T-helper 9 cell (primary cell): ENCODE data around the gene DYNLT1.
"Not testable (repeated sequence)": the region's sequence is repeated elsewhere in the genome, so short reads cannot be mapped to it uniquely, and the experiment has no call there.

Experiments
- DNase-seq: peaks from one replicate; pipeline ENCODE4 v3.0.0-alpha.2; 2020

DYNLT1 gene

DNA sequence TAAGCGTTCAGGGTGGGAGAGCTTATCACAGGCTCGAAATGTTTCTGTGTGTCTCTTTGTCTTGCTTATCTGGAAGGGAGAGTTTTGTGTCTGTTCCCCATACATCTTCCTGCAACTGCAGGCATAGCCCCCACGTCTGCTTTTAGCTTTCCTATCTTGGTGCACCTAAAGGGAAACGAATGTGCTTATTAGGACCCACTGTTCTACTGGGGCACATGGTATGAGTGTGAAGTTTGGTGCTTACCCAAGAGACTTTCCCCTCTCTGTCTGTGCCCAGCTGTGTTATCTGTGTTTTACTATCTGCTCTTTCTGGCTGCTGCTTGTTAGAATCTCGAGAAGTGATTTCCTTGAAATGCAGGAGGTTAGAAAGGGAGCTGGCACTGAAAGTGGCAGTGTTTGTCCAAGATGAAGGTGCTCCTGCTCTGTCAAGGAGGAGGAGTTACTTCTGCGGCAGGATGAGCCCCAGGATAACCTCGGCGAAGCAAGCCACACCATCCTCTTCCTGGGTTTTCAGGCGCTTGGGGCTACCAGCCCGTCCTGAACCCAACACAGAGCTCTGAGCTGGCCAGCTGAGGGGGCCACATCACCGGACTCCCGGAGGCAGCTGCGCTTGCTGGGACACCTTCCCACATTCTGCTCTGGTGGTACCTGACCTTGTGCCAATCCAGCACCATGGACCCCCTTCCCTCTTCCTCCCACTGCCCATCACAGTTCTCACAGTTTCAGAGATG is 23.4 kb downstream of the DYNLT1 start:
- no peak for DNase-seq

DNA sequence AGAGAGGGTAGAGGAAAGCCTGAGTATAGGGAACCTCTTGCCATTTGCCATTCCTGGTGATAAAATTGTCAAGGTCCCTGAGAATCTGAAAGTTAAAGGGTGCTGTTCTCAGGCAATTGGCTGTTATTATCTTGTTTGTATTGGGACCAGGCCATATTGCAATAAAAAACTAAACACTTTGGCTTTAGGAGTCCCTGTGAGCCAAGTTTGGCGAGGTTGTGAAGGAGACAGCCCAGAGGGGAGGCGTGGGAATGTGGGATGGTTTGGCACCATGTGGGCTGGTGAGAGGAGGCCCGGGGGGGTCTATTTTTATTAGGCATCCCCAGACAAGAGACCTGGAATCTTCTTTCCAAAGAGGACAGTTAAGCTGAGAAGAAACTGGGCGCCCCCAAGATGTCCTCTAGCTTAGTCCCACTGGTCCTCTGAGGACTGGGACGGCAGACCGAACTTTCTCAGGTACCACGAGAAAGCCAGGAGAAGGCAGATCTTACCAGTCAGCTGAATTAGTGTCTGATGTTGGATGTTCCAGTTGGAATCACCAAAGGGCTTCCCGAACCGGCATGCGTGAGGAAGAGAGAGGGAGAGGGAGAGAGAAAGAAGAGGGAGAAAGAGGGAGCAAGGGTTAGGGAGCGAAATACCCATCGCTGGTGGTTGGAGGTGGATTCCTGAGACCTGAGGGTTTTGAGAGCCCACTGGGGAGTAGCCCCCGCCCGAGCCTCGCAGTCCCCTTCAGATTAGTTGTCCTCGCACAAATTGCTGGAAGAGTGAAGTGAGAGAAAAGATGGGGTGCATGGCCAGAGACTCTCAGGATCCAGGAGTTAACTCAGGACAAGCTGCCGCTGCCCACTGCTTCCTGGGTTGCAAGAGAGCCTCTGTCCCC is 24.4 kb downstream of the DYNLT1 start:
- no peak for DNase-seq

DNA sequence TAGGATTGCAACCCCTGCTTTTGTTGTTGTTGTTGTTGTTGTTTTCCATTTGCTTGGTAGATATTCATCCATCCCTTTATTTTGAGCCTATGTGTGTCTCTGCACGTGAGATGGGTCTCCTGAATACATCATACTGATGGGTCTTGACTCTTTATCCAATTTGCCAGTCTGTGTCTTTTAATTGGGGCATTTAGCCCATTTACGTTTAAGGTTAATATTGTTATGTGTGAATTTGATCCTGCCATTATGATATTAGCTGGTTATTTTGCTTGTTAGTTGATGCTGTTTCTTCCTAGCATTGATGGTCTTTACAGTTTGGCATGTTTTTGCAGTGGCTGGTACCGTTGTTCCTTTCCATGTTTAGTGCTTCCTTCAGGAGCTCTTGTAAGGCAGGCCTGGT is 26.3 kb downstream of the DYNLT1 start:
- not testable (repeated sequence) for DNase-seq

DNA sequence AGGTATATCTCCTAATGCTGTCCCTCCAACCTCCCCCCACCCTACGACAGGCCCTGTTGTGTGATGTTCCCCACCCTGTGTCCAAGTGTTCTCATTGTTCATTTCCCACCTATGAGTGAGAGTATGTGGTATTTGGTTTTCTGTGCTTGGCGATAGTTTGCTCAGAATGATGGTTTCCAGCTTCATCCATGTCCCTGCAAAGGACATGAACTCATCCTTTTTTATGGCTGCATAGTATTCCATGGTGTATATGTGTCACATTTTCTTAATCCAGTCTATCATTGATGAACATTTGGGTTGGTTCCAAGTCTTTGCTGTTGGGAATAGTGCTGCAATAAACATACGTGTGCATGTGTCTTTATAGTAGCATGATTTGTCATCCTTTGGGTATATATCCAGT is 29.9 kb downstream of the DYNLT1 start:
- not testable (repeated sequence) for DNase-seq

DNA sequence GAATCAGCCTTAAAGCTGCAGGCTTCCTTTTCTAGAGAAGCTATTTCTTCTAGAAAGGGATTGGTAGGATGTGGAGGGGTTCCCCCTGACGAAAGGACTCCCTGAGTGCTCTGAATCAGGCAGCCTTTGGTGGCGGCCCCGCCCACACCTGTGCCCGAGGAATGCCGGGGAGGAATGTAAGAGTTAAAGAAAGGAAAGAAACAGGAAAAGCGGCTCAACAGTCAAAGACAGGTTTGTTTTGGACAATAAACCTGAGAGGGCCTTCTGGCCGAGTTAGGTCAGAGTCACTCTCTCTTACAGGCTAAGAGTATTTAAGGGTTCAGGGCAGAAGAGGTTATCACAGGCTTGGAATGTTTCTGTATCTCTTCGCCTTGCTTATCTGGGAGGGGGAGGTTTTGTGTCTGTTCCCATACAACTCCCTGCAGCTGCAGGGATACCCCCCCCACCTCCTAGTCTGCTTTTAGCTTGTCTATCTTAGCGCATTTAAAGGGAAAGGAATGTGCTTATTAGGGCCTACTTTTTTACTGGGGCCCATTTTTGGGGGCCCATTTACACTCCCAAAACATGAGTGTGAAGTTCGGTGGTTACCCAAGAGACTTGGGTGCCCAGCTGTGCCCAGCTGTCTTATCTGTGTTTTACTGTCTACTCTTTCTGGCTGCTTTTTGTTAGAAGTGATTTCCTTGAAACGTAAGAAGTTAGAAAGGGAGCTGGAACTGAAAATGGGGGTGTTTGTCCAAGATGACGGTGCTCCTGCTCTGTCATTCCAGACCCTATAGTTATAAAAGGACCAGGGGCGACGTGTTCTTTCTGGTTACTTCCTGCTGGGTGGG is 32.8 kb downstream of the DYNLT1 start:
- no peak for DNase-seq

DNA sequence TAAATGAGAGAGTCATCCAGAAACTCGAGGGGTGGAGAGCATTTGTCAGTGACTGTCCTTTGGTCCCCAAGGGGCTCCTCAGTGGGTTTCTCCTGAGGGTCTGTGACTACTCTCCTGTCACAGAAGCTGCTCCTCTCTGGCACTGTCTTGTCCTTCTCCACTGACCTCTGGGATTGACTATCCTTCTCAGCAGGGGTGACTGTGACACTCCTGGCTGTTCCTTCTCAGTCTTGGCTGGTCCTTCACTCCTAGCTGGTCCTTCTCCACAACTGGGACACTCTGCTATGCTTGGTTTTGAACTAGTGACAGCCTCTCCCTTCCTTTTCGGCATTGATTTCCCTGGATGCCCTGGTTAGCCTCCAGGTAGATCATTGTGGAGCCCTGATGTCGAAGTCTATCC is 33.5 kb downstream of the DYNLT1 start:
- DNase-seq, result no peak

DNA sequence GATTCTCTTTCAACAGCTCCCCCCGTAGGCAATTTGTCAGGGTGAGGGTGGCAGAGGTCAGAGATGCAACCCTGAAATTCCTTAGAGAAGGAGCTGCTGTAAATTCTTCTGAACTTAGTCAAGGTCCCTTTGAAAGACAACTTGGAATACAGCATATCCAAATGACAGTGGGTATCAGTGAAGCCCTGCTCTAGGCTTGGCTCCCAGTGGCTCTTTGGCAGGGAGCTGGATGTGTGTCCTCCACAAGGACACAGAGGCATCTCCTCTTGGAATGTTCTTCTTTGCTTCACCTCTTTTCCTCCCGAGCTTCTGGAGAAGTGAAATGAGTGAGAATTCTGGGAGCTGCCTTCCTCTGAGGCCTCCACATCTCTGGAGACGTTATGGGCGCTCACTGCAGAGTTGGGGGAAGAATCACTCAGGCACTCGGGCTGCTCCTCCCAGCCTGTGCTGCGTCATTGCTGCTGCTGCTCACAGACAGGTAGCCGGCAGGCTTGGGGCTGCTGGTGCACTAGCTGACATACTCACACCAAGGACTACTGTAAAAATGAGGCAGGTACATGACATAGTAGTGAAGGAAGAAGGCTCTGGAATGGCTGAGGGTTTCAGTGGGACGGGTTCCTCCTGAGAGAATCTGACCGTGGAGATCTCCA is 34.1 kb downstream of the DYNLT1 start:
- DNase-seq, result no peak

DNA sequence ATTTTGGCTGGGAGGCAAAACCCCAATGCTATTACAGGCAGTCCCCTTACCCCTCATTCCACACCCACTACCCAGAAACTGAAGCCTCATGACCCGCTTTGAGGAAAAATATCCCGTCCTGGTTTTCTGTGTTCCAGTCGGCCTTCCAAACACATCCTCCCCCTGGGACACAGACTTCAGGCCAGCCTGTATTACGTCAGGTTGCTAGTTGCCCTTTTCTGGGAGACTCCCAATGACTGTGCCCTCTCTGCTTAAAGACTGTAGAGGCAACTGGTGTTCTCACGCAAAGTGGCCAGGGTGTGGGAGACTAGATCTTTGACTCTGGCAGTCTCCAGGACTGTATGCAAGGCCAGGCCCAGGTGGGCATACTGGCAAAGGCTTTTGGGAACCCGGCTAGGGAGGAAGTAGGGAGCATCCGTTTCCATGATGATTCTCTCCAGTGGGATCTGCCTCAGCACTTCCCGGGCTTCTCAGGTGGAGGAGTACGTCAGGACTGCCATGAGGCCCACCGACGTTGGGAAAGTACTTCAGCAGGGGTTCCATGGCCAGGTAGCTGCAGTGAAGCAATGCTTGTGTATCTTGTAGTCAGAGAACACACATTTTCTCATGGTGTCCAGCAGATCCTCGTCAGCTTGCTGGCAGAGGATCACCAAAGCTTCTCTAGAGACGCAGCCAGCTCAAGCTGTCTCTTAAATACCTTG is 34.9 kb downstream of the DYNLT1 start:
- no peak for DNase-seq

DNA sequence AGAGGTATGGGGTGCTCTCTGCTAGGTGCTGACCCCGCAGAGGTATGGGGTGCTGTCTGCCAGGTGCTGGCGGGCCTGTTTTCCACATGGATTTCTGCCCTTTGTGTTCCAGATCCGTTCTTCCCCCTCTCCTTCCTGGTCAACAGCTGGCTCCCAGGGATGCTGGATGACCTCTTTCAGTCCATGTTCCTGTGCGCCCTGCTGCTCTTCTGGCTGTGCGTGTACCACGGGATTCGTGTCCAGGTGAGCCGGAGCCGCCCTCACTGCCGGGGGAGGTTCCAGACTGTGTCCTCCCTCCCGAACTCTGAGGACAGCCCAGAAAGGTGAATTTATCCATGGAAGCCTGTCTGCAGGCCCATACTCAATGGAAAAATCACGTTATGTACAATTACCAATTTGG is 36.3 kb downstream of the DYNLT1 start:
- no peak for DNase-seq

DNA sequence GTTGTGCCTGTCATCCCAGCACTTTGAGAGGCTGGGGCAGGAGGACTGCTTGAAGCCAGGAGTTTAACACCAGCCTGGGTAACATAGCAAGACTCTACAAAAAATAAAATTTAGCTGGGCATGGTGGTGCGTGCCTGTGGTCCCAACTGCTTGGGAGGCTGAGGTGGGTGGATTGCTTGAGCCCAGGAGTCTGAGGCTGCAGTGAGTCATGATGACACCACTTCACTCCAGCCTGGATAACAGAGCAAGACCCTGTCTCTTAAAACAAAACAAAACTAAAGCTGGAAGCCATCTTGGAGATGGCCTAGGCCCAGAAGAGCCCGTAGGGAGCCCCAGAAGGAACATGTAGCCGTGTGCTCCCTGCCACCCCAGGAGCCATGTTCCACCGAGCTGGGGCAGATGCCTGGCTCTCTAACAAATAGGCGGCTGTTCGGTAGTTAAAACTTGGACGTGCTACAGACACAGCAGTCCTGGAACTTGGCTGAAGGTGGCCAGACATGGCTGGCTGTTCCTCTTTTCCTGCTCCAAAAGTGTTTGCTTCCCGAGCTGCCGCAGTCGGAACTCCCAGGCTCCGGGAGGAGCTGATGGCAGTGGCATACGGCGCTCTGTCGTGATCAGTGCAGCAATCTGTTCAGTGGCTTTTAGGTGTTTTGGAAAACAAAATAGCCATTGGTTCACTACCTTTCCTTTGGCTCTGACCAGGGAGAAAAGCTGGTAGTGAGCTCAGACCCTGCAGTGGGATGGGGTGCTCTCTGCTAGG is 37.0 kb downstream of the DYNLT1 start:
- no peak for DNase-seq

DNA sequence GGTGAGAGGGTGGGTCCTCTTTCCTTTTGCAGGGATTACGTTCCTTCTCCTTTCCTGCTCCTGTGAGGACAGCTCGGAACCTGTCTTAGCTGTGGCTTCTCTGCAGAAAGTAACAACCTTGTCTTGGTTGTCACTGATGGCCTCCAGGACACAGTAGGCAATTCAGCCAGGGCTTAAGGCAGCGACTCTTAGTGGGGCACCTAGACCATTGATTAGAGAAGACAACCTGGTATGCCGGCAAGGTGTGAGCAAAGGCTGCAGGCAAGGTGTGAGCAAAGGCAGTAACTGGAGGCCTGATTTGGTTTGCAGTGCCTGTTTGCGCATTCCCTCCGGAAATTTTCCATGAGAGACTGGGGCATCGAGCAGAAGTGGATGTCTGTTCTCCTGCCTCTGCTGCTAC is 37.6 kb downstream of the DYNLT1 start:
- no peak for DNase-seq

DNA sequence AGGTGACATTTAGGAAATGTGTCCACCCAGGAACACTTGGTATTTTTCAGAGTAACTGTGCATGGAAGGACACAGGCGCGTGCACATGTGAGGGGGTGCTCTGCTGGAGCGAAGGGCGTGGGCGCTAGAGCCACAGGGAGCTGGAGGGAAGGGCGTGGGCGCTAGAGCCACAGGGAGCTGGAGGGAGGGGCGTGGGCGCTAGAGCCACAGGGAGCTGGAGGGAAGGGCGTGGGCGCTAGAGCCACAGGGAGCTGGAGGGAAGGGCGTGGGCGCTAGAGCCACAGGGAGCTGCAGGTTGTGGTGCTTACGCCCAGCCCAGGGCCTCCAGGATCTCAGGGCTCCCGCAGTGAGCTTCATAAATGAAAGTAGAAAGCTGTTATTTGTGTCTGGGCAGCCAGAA is 38.5 kb downstream of the DYNLT1 start:
- DNase-seq, result not testable (repeated sequence)

DNA sequence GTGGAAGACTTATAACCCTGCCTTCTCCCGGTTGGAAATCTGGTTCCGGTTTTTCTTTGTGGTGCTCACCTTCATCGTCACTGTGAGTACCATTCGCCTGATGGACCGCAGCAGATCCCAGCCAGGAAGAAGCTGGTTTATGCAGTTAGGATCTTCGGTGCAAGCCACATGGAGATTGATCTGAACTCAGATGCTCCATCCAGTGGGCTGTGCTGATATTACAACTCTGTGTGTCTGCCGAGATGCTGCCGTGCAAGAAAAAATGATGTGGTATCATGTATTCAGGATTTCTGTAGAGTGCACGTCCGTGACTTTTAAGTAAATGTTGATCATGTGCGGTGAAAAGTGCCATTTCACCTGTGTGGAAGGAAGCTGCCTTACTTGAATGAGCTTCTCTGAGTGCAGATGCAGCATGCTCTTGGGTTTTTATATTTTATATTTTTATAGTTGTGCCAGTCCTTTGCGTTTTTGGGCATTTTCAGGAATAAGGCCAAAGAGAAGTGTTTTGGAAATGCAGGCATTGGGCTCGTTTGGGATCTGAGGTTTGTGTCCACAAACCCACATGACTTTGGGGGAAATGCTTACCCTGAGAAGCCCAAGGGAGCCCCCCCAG is 39.2 kb downstream of the DYNLT1 start:
- peak; percentile 34 for DNase-seq

DNA sequence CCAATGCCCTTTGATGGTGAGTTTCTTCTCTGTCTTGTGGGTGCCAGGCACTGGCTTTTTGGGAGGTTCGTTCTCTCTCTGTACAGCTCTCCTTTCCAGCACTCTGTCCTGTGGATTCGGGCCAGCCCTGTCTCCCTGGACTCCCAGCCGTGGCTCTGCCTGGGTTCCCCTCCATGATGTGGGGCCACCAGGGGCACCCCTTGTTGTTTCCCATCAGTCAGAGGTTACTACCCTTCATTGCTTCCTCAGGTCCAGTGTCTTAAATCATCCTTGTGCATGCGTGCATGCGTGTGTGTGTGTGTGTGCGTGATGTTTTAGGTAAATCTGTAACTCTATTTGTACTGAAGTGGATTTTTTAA is 40.5 kb downstream of the DYNLT1 start:
- DNase-seq, result no peak

DNA sequence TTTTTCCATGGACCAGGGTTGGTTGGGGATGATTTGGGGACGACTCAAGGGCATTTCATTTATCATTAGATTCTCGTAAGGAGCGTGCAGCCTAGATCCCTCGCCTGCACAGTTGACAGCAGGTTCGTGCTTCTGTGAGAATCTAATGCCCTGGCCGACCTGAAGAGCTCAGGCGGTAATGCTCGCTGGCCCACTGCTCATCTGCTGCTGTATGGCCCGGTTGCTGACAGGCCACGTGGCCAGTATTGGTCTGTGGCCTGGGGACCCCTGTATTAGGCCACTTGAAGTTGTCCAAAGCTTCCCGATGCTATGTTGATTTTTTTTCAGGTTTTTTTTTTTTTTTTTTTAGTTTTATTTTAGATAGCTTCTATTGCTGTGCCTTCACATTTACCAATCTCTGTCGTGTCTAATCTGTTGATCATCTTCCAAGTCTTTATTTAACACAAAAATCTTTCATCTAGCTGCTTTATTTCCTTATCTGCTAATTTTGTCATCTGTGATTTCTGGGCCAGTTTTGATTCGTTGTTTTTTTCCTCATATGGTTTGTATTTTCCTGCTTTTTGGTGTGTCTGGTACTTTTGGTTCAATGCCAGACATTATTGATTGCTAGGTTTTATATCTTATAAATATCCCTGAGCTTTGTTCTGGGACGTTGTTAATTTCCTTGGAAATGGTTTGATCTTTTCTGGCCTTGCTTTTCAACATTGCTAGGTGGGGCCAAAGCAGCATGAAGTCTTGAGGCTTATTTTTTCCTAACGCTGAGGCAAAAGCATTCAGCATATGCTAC is 41.1 kb downstream of the DYNLT1 start:
- DNase-seq, result no peak

DNA sequence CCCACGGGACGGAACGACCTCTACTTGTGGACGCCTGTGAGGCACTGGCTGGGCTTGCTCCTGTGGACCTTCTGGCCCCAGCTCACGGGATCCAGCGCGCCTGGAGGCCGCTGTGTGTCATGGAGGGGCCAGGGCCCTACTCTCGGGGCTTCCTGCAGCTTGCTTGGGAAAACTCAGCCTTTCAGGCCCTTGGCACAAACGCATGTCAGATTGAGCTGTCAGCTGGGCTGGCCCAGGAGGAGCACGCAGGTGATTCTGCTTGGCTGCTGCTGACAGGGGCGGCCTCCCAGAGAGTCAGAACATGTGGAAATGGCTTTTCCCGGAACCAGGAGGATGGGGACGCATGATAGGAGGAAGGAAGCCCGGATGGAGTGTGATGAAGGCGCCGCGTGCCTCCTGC is 44.9 kb downstream of the DYNLT1 start:
- no peak for DNase-seq

DNA sequence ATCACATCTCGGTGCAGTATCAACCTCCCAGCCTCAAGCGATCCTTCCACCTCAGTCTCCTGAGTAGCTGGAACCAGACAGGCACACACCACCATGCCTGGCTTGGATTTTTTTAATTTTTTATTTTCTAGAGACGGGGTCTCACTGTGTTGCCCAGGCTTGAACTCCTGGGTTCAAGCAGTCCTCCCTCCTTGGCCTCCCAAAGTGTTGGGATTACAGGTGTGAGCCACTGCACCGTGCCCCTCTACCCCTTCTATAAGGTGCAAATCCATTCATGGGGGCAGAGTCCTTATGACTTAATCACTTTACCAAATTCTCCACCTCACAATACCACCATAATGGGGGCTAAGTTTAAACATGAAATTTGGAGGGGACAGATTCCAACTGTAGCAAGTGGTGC is 47.0 kb downstream of the DYNLT1 start:
- DNase-seq, result no peak

DNA sequence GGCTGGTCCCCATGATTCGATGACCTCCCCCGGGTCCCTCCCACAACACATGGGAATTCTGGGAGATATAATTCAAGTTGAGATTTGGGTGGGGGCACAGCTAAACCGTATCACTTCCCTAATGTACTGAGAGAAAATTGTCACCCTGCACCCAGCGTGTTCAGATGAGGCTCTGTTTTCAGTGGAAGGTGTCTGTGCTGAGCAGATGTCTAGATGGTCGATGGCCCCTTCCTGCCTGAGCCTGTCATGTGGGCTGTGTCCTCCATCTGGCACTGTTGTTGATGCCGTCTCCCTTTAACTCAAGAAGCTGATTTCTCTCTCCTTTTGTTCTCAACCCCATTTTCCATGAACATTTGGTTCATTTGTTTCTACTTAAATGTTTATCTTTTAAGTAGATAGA is 47.7 kb downstream of the DYNLT1 start:
- no peak for DNase-seq

DNA sequence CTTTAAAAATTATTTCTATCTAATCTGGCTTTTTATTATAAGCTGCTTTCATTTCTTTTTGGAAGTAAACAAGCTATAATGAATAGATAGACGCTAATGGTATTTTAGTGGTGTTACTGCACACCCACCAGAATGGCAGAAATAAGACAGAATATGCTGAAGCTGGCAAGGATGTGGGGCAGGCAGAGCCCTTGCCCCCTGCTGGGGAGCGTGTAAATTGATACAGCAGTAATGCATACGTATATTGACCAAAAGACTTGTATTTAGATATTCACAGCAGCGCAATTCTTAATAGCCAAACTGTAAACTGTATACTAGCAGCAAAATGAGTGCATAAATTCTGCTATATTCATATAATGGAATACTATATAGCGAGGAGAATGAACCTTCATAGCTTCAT is 49.3 kb downstream of the DYNLT1 start:
- no peak for DNase-seq

DNA sequence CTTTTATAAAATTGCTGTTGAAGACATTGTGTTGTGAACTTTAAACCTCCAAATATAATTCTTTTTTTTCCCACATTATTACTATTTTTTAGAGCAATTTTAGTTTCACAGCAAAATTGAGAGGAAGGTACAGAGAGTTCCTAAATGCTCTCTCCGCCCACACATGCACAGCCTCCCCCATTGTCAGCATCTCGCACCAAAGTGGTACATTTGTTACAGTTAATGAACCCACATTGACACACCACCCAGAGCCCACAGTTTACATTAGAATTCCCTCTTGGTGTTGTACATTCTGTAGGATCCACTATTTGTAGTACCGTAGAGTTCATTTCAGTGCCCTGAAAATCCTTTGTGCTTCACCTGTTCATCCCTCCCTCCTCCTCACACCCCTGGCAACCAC is 50.9 kb downstream of the DYNLT1 start:
- no peak for DNase-seq
